ENCODE results near the gene FAM13A. TPM values are rescaled to one million over a fixed set of nuclear protein-coding genes. Genes with fewer than 3 reads are reported as not detected.

Gene FAM13A
- total RNA-seq, 1 donor from 2014 or later = 54.7 TPM

Other genes with a start within 250 kb of the FAM13A start
- gene TIGD2, start 54.3 kb upstream of the FAM13A start, total RNA-seq (ENCODE audit: insufficient read depth, low replicate concordance) = 14.9 TPM

Data from umbilical cord (tissue), 1 donor.